ENCODE data around the gene SRCIN1.

DNA sequence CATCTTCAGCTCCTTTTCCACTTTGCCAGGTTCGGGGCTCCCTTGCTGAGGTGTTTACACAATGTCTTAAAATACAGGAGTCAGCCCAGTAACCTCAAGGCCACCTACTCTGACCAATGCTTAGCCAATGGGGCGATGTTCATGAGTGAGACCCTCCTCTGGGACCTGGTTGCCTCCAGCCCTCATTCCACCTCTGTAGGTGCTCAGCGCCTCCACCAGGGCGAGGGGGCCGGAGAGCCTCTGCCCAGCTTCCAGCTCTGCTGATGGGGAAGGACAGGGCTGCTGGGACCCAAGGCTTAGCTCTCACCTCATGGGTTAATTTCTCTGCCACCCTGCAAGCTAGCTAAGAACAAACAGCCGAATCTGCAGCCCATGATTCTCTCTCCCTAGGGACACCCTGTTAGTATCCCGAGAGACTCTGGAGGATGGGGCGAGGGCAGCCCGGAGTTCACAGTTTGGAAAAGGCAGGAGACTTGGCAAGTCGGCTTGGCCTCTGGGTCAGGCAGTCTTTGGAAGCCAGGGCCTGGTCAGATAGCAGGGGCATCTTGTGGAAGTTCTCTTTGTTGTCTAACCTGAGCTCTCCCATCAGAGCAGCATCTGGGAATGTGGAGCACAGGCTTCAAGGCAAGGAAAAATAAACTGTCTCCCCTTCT lies 16.2 kb downstream of the SRCIN1 start:
- TF ChIP-seq, protein P1, sequence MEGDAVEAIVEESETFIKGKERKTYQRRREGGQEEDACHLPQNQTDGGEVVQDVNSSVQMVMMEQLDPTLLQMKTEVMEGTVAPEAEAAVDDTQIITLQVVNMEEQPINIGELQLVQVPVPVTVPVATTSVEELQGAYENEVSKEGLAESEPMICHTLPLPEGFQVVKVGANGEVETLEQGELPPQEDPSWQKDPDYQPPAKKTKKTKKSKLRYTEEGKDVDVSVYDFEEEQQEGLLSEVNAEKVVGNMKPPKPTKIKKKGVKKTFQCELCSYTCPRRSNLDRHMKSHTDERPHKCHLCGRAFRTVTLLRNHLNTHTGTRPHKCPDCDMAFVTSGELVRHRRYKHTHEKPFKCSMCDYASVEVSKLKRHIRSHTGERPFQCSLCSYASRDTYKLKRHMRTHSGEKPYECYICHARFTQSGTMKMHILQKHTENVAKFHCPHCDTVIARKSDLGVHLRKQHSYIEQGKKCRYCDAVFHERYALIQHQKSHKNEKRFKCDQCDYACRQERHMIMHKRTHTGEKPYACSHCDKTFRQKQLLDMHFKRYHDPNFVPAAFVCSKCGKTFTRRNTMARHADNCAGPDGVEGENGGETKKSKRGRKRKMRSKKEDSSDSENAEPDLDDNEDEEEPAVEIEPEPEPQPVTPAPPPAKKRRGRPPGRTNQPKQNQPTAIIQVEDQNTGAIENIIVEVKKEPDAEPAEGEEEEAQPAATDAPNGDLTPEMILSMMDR (IDR thresholded peaks at IDR 0.05), result no peak
- TF ChIP-seq POLR2A (IDR thresholded peaks at IDR 0.05; ENCODE audit: low read depth), result no peak
- no peak for TF ChIP-seq POLR2AphosphoS5 (IDR thresholded peaks at IDR 0.05)
- no peak for TF ChIP-seq EP300 (IDR thresholded peaks at IDR 0.05)

Data from esophagus muscularis mucosa (tissue), 4 donors.